ENCODE results near the gene ALKAL2. TPM values are rescaled to one million over a fixed set of nuclear protein-coding genes. Genes with fewer than 3 reads are reported as not detected.

The ALKAL2 gene
- polyA plus RNA-seq, 3 donors: 4.4 to 5.9 (median 5.4) TPM

GRCh38 chr2:295090-295489 is 7.2 kb upstream of the ALKAL2 start:
- no peak for DNase-seq (ENCODE audit: low read depth in 3 of 3, low spot score in 2 of 3)

GRCh38 chr2:290090-290722 is 2.3 kb upstream of the ALKAL2 start:
- DNase-seq (ENCODE audit: low read depth in 3 of 3, low spot score in 2 of 3): peak in 1 of 3 donors; percentile 70

- no peak for DNase-seq (ENCODE audit: low read depth in 3 of 3, low spot score in 2 of 3)
Measured at GRCh38 chr2:289362-290089, 1.6 kb upstream of the ALKAL2 start.

- DNase-seq (ENCODE audit: low read depth in 3 of 3, low spot score in 2 of 3): no peak
Measured at GRCh38 chr2:288758-289361, 969 bp upstream of the ALKAL2 start.

GRCh38 chr2:287471-287885 is 413 bp downstream of the ALKAL2 start:
- DNase-seq (ENCODE audit: low read depth in 3 of 3, low spot score in 2 of 3): no peak

GRCh38 chr2:286774-287392 is 1.0 kb downstream of the ALKAL2 start:
- DNase-seq (ENCODE audit: low read depth in 3 of 3, low spot score in 2 of 3): no peak

- DNase-seq (ENCODE audit: low read depth in 3 of 3, low spot score in 2 of 3): no peak
Measured at GRCh38 chr2:286035-286434, 1.9 kb downstream of the ALKAL2 start.

- no peak for DNase-seq (ENCODE audit: low read depth in 3 of 3, low spot score in 2 of 3)
Measured at GRCh38 chr2:285531-285930, 2.4 kb downstream of the ALKAL2 start.

GRCh38 chr2:284896-285492 is 2.9 kb downstream of the ALKAL2 start:
- no peak for DNase-seq (ENCODE audit: low read depth in 3 of 3, low spot score in 2 of 3)

- no peak for DNase-seq (ENCODE audit: low read depth in 3 of 3, low spot score in 2 of 3)
Measured at GRCh38 chr2:283996-284794, 3.7 kb downstream of the ALKAL2 start.

GRCh38 chr2:282371-283263 is 5.3 kb downstream of the ALKAL2 start:
- no peak for DNase-seq (ENCODE audit: low read depth in 3 of 3, low spot score in 2 of 3)

- no peak for DNase-seq (ENCODE audit: low read depth in 3 of 3, low spot score in 2 of 3)
Measured at GRCh38 chr2:281381-281780, 6.5 kb downstream of the ALKAL2 start.

GRCh38 chr2:280650-281110 is 7.2 kb downstream of the ALKAL2 start:
- no peak for DNase-seq (ENCODE audit: low read depth in 3 of 3, low spot score in 2 of 3)

GRCh38 chr2:279956-280649 is 7.8 kb downstream of the ALKAL2 start:
- DNase-seq (ENCODE audit: low read depth in 3 of 3, low spot score in 2 of 3): no peak

GRCh38 chr2:279366-279765 is 8.5 kb downstream of the ALKAL2 start:
- no peak for DNase-seq (ENCODE audit: low read depth in 3 of 3, low spot score in 2 of 3)

- no peak for DNase-seq (ENCODE audit: low read depth in 3 of 3, low spot score in 2 of 3)
Measured at GRCh38 chr2:278927-279320, 9.0 kb downstream of the ALKAL2 start.

- DNase-seq (ENCODE audit: low read depth in 3 of 3, low spot score in 2 of 3): no peak
Measured at GRCh38 chr2:278312-278926, 9.5 kb downstream of the ALKAL2 start.

- DNase-seq (ENCODE audit: low read depth in 3 of 3, low spot score in 2 of 3): no peak
Measured at GRCh38 chr2:275466-275865, 12.4 kb downstream of the ALKAL2 start.

Data from right renal cortex interstitium (tissue), 3 donors.